Skeletal muscle cell (primary cell): Measurements from ENCODE around the gene GLT8D1.
"Not testable (repeated sequence)": the region's sequence is repeated elsewhere in the genome, so short reads cannot be mapped to it uniquely, and the experiment has no call there.

ENCODE experiments used
- DNase-seq: peaks from one replicate; pipeline ENCODE4 v3.0.0-alpha.2; 2010; ENCODE audit warnings: low read depth
- H3K4me3 ChIP-seq: 2 replicates; pipeline ENCODE4 v1.5.1; 2011; ENCODE audit warnings: low read depth, mild to moderate bottlenecking, control low read depth, low read length, moderate library complexity

The GLT8D1 gene

DNA sequence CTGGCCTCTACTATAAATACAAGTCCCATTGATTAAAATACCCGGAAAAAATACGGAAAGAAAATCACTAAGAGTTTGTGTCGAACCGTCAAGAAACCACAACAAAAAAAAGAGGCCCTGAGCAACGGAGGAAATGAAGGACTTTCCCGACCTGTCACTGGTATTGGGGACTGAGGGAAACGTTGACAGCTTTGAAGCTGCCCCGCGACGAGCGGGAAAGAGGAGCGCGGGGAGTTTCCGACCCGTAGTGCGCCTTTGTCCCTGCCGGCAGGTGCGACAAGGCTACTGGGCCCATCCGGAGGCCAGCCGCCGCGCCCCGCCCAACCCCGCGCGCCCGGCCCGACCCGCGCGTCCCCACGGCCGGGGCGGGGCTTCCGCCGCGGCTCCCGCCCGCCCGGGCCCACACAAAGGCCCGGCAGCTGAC, 20.3 kb downstream of the GLT8D1 start:
- no peak for DNase-seq
- H3K4me3 ChIP-seq: peak overlapping the region; percentile 99

DNA sequence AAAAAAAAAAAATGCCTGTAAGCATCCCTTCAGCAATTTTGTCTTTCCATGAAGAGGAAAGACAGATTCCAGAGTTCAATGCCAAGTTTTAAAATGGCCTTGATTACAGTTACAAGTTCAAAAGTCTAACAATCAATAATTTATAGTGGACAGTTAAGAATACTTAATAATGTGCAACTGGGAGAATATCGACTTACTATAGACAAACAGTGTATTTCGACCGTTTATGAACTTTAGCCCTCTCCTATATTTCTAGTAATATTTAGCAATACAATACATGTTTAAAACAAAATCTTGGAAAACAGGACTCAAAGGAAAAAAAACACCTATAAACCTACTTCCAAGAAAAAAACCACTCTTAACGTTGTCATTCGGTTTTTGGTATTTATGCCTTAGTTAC, 21.4 kb downstream of the GLT8D1 start:
- no peak for DNase-seq
- H3K4me3 ChIP-seq: no peak overlapping the region

DNA sequence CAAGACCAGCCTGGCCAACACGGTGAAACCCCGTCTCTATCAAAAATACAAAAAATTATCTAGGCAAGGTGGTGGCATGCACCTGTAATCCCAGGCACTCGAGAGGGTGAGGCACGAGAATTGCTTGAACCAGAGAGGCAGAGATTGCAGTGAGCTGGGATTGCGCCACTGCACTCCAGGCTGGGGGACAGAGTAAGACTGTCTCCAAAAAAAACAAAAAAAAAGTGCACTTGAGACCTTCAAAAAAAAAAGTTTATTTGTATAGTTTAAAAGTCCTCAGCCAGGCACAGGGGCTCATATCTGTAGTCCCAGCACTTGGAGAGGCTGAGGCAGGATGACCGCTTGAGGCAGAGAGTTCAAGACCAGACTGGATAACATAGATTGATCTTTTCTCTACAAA, 22.0 kb downstream of the GLT8D1 start:
- DNase-seq: no peak
- H3K4me3 ChIP-seq: no peak overlapping the region

DNA sequence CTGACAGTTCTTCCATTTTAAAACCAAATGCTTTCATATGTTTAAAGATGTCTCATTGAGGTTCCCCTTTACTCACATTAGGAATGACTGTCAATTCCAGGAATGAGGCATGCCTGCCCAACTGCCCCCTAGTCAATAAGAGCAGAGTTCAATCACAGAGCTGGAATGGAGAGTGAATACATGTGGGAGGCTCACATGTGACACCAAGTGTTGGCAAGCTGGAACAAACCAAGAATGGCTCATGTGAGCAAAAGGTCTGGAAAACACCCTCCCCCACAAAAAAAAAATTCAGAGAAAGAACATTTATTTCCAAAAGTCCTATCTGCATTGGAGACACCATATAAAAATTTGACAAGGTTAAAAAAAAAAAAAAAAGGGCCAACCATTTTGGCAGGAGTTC, 23.6 kb downstream of the GLT8D1 start:
- DNase-seq: peak; percentile 79
- H3K4me3 ChIP-seq: no peak overlapping the region

DNA sequence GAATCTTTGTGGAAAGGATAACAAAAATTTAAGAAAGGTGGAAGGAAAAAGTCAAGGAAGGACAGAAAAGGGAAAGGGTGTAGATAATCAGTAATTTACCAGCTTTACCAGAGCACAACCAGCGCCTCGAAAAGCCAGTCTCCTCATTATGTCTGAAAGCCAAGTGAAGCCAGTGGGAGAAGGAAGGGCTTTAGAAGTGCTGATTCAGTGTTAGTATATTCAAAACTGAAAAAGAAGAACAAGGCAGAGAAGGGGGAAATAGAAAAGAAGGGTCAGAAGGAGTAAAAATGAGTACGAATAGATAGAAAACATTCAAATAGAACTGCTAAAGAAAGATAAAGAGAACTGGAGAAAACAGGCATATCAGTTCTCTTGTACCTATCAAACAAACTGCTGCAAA, 24.0 kb downstream of the GLT8D1 start:
- DNase-seq: no peak
- H3K4me3 ChIP-seq: no peak overlapping the region

DNA sequence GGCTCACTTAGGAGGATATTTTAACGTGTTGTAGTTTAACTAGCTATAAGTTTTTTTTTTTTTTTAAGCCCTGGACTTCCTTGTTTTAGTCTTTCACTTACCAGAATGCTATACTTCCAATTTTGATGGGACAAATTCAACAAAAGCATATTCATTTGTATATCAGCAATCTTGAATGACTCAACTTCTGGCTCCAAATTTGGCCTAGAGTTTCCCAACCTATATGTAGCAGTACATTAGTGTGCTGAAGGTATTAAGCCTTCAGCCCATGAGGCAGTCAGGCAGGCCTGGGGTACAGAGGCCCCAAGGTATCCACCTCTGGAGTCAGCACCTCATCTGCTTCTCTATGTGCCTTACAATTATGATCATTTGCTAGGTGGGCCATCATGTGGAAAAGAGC, 25.8 kb downstream of the GLT8D1 start:
- DNase-seq: no peak
- no peak overlapping the region for H3K4me3 ChIP-seq

DNA sequence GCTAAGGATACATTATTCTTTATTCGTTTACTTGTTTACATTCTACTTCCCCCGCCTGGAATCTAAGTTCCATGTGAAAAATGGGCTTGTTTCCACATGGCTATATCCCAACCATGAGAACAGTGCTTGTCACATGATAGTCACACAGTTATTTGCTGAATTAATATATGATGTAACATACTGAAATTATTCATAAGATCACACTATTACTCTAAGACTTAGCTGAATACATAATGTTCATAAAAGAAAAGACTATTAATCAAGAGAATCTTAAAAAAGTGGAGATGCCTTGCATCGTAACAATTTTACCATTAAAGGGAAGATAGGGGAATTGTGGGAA, 26.4 kb downstream of the GLT8D1 start:
- DNase-seq: no peak
- no peak overlapping the region for H3K4me3 ChIP-seq

DNA sequence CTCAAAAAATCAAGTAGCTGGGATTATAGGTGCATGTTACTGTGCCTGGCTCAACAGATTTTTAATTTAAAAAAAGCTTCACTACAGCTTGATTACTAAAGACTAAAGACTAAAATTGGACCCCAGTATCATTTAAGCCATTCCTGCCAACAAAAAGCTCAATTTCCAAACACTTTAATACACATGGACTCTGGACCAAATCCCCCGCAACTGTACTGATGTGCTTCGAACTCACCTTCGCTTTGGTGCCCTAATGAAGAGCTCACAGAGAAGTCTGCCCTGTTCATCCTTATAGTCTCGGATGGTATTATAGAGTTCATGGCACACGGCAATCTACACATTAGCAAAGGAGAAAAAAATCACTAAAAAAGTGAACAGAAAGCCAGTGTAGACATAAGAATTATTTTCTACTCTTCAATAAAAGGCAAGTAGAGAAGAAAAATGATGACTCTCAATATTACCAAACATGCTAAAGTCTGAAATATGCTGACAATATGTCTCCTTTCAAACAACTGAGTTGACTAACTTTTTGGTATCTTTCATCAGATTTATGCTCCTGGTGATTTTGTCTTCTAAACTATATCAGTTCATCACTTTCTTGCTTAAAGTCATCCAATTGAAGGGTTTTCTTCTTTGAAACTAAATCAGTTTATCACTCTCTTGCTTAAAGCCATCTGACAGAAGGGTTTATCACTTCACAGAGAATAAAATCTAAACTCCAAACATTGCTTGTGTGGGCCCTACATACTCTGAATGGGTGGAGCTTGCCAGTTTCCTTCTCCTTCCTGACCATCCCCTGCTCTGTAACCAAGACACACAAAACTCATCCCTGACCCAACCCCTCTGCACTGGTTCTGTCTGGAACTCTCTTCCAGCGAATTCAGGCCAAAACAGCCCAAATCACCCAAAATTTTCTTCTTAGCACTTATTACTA, 27.1 kb downstream of the GLT8D1 start:
- no peak overlapping the region for H3K4me3 ChIP-seq
- no peak for DNase-seq

DNA sequence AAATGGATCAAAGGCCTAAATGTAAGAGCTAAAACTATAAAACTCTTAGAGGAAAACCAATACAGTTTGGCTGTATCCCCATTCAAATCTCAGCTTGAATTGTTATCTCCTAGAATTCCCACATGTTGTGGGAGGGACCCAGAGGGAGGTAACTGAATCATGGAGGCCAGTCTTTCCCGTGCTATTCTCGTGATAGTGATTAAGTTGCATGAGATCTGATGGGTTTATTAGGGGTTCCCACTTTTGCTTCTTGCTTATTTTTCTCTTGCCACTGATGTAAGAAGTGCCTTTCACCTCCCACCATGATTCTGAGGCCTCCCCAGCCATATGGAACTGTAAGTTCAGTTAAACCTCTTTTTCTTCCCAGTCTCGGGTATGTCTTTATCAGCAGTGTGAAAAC, 29.4 kb downstream of the GLT8D1 start:
- DNase-seq, H3K4me3 ChIP-seq: not testable (repeated sequence)

DNA sequence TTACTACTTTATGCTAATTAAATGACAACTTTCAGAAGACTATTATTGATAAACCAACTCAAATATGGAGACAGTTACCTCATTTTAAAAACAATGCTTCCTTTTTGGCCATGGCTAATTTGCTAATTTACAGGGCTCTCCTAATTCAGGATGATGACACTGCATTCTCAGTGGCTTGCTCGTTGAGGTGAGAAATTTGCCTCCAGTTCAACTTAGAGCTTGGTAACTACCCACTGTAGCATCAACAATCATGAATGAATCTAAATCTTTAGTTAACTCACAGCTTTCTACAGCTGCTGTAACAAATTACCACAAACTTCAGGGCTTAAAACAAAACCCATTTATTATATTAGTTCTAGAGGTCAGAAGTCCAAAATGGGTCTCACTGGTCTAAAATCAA, 33.9 kb downstream of the GLT8D1 start:
- no peak overlapping the region for H3K4me3 ChIP-seq
- no peak for DNase-seq

DNA sequence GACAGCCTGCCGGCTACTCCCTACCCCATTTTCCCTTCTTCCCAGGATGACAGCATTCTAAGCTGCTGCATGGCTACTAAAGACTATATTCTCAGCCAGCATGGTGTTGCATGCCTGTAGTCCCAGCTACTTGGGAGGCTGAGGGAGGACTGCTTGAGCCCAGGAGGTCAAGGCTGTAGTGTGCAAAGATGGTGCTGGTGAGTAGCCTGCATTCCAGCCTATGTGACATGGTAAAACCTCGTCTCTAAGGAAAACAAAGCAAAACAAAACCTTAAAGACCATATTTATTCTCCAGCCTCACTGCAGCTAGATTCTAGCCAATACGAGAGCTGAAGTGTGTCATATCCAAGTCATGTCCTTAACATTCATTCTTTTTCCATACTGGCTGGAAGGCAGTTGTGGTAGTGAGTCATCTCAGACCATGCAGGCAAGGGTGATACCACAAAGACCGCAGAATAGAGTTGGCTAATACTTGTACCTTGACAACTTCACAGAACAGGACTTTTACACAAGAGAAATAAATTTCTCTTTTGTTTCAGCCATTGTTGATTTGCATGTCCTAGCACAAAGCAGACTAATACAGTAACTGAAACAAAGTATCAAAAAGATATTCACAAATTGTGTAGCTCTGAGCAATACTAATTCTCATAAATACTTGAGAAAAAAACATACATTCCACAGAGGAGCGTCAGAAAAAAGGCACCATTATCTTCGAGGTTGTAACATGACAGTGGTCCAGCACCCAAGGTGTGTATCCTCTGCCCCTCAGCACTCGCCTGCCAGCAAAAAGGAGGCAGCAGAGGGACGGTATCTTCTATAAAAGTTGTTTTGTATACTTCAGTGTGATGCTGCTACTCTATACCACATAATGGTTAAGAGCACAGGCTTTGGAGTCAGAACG, 34.7 kb downstream of the GLT8D1 start:
- no peak overlapping the region for H3K4me3 ChIP-seq
- DNase-seq: peak; percentile 99

DNA sequence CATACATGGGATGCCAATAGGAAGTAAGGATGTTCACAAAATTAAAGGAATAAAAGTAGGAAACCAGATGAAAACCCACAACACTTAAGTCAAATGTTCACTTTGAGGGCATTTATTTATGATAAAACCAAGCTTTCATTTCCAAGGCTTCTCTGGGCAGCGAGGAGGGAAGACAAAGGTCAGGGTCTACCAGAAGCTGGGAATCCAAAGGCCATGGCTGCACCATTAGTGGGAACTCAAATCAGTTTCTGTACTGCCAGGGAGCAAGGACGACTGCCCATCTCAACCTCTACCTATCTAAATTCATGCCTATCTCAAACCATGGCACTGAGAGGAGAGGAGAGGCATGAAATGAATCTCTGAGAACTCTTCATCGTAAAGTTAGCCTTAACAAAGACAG, 42.5 kb downstream of the GLT8D1 start:
- no peak overlapping the region for H3K4me3 ChIP-seq
- DNase-seq: no peak

DNA sequence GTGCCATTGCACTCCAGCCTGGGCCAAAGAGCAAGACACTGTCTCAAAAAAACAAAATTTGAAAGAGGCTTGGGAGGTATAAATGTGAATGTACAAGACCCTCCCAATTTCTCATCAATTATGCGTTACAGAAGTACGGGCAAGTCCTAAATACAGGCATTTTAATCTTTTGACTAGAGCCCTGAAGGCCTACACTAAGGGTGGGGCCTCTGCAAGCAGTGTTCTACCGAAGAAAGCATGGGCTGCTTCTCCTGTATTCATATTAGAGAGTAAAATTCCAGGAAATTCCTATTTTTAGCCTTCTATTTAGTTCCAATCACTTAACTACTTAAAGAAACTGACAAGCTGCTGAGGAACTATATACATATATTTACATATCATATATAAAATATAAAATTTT, 45.5 kb downstream of the GLT8D1 start:
- DNase-seq: no peak
- H3K4me3 ChIP-seq: no peak overlapping the region

DNA sequence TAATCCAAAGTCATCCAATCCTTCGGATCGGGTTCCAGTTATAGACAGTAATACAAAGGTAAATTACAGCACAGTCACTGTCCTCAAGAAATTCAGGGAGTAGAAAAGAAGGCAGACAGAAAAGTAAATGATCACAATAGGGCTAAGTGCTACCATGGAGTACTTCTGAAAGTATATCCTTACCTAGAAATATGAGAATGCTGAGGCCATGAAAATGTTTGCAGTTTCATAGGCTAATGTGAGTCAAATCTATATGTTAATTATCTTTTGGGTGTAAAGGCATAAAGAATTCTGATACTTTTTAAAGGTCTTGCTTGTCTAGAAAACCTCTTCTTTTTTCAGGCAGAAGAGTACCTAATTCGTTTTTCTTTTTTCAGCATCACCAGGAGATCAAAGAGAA, 49.7 kb downstream of the GLT8D1 start:
- H3K4me3 ChIP-seq: no peak overlapping the region
- DNase-seq: no peak

DNA sequence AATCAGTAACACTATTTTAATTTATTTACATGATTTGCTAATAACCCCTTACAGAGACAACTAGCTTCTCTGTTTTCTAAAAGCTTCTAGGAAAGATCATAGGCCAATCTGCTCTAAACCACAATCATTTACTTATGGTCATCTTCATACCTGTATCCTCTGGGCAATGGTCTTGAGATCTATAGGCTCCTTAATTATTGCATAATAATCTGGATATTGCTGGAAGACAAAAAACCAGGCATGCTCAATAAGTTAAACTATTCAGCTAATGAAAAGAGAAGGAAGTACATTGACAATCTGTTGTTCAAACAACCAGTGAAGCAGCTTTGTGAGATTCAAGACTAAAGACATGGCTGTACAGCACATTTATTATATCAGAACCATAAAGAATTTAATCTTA, 54.0 kb downstream of the GLT8D1 start:
- no peak for DNase-seq
- H3K4me3 ChIP-seq: no peak overlapping the region

DNA sequence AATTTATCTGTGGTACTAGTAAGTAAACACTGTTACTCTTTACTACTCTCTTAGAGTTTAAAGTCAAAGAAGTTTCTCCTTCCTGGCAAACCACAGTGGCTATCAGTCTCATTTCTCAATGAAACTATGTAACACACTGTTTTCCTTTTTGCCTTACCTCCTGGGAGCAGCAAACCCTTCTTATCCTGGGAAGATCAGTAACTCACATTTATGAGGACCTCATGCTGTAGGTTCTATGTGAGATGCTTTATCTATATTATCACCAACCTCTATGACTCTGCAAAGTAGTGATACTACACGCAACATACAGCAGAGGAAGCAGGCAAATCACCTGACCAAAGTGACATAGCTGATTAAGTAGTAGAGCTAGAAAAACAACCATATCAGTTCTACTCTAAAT, 55.2 kb downstream of the GLT8D1 start:
- no peak for DNase-seq
- no peak overlapping the region for H3K4me3 ChIP-seq

DNA sequence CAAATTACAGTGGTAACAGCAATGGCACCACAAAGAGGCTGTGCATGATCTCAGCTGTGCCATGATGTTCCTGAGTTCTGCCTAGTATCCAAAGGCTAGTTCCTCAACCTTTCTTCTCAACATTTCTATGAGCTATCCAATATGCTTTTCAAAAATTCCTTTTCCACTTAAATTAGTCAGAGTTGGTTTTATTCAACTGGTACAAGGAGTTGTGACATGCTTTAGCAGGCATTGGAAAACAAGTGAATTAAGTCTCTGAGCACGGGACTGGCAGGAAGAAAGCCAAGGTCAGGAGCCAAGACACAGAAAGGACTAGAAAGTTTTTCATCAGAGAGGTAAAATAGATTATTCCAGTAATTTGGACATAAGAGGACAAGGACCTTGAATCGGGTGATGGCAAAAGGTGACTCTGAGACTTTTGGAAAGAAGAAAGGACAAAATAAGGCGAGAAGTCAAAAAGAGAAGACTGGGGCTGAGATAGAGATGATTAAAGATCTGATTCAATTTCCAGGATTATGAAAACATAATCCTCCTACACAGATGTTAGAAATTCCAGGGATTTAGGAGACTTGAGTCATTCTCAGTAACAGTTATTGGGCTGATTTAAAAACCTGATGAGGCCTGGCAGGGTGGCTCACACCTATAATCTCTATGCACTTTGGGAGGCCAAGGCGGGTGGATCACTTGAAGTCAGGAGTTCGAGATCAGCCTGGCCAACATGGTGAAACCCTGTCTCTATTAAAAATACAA, 56.0 kb downstream of the GLT8D1 start:
- DNase-seq: no peak
- no peak overlapping the region for H3K4me3 ChIP-seq

DNA sequence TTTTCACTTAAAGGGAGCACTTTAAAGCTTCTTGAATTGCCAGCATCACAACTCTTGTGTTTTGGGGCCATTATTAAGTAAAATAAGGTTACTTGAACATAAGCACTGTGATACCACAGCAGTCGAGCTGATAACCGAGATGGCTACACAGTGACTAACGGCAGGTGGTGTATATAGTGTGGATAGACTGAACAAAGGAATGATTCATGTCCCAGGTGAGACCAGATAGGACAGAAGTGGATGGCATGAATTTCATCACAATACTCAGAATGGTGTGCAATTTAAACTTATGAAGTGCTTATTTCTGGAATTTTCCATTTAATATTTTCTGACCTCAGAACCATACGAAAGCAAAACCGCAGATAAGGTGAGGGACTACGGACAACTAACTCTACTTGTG, 60.0 kb downstream of the GLT8D1 start:
- no peak overlapping the region for H3K4me3 ChIP-seq
- no peak for DNase-seq
